SU-DHL-6 (cell line): ENCODE results near the gene MED26.

ENCODE experiments used
- EZH2phosphoT487 ChIP-seq: fragments of 200-600 bp; sonication (generic), shearing (Covaris generic); conservative IDR thresholded peaks from 2 replicates; pipeline ENCODE4 v1.6.1; 2018; ENCODE audit warnings: mild to moderate bottlenecking, antibody characterized with exemption, low read length, moderate library complexity, mixed read lengths
- TF ChIP-seq, protein P1 (sequence below): fragments of 200-600 bp; sonication (generic); IDR thresholded peaks from one replicate; pipeline ENCODE4 v1.5.1; 2017; ENCODE audit warnings: antibody characterized with exemption, mild to moderate bottlenecking, low read length, moderate library complexity; ENCODE audit not compliant: insufficient read depth, poor library complexity, severe bottlenecking

DNA sequence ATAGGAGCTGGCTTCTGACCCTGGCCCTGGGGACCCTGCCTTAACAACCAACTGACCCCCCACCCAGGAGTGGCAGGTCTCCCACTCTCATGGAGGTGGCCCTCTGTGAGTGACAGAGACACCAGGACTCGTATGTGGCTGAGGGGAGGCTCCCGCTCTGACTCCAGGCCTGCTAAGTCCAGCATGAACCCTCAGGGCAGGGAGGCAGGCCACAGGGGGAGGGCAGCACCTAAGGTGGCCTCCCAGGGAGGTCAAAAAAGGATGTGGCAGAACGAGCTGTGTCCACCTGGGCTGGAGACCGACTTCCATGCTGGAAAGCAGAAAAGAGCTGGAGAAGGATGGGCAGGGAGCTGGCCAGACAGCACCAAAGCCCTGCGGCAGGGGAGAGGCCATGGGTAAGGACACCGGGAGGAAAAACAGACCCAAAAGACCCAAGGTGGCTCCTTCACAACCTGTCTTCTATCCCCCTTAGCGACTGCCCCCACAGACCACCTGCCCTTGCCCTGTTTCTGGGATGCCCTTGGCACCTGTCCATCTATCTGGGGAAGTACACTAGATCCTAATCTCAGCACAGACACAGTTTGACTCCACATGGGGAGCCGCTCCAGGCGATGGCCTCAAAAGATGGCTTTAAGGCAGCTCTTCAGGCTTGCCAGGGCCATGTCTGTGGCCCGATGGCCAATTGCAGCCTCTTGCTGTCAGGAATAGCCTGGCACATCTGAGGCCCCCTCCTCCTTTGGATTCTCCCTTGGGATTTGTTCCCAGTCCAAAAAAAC, 45.3 kb downstream of the MED26 start:
- TF ChIP-seq, protein P1, sequence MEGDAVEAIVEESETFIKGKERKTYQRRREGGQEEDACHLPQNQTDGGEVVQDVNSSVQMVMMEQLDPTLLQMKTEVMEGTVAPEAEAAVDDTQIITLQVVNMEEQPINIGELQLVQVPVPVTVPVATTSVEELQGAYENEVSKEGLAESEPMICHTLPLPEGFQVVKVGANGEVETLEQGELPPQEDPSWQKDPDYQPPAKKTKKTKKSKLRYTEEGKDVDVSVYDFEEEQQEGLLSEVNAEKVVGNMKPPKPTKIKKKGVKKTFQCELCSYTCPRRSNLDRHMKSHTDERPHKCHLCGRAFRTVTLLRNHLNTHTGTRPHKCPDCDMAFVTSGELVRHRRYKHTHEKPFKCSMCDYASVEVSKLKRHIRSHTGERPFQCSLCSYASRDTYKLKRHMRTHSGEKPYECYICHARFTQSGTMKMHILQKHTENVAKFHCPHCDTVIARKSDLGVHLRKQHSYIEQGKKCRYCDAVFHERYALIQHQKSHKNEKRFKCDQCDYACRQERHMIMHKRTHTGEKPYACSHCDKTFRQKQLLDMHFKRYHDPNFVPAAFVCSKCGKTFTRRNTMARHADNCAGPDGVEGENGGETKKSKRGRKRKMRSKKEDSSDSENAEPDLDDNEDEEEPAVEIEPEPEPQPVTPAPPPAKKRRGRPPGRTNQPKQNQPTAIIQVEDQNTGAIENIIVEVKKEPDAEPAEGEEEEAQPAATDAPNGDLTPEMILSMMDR, result no peak
- TF ChIP-seq EZH2phosphoT487, result no peak
